ENCODE data around the gene TMEM121B. TPM values are rescaled to one million over a fixed set of nuclear protein-coding genes. Genes with fewer than 3 reads are reported as not detected.

Gene TMEM121B
- total and polyA plus RNA-seq, 4 donors, result 0.15 to 0.87 (median 0.59) TPM

GRCh38 chr22:17109976-17110375 is 11.2 kb downstream of the TMEM121B start:
- peaks cover 0 to 4% of the 10 kb centered on the region in 2 donors for H3K36me3 ChIP-seq (ENCODE audit: control insufficient read depth in 1 of 2, insufficient read depth in 2 of 2, low read length in 1 of 2)
- 88 to 92% methylated on average over 16 of the region's 16 CpGs for WGBS, 2 donors

GRCh38 chr22:17109113-17109865 is 11.9 kb downstream of the TMEM121B start:
- intact Hi-C loops (cut with DNase I), result no loop called here
- no peak for ATAC-seq (ENCODE audit: low FRiP score)
- Histone ChIP-seq H3K4me3 (ENCODE audit: low read length in 2 of 2) (no peak overlapping the region), H3K27ac (ENCODE audit: low read depth in 1 of 2, low read length in 2 of 2) (no peak overlapping the region), H3K4me1 (ENCODE audit: control insufficient read depth in 1 of 2, insufficient read depth in 2 of 2, low read length in 2 of 2) (no peaks in the 10 kb centered on the region), H3K36me3 (ENCODE audit: control insufficient read depth in 1 of 2, insufficient read depth in 2 of 2, low read length in 1 of 2) (peaks cover 0 to 5% of the 10 kb centered on the region in 2 donors), H3K9me3 (ENCODE audit: control insufficient read depth, low read length) (no peaks in the 10 kb centered on the region), H3K27me3 (ENCODE audit: control insufficient read depth in 1 of 2, insufficient read depth in 2 of 2, low read length in 1 of 2) (no peaks in the 10 kb centered on the region)
- DNase-seq, result peak in 1 of 2 donors; percentile 75
- WGBS, 2 donors, result 89 to 92% methylated on average over 36 to 42 of the region's 42 CpGs

More at GRCh38 chr22:17109976-17110375, 11.2 kb downstream of the TMEM121B start:
- H3K27ac ChIP-seq (ENCODE audit: low read depth in 1 of 2, low read length in 2 of 2), result no peak overlapping the region
- no peak overlapping the region for H3K4me3 ChIP-seq (ENCODE audit: low read length in 2 of 2)
- no peaks in the 10 kb centered on the region for H3K27me3 ChIP-seq (ENCODE audit: control insufficient read depth in 1 of 2, insufficient read depth in 2 of 2, low read length in 1 of 2)
- intact Hi-C loops (cut with DNase I), result no loop called here
- ATAC-seq (ENCODE audit: low FRiP score) (no peak), DNase-seq (peak in 1 of 2 donors; percentile 62)
- no peaks in the 10 kb centered on the region for H3K4me1 ChIP-seq (ENCODE audit: control insufficient read depth in 1 of 2, insufficient read depth in 2 of 2, low read length in 2 of 2)
- no peaks in the 10 kb centered on the region for H3K9me3 ChIP-seq (ENCODE audit: control insufficient read depth, low read length)

- ATAC-seq (ENCODE audit: low FRiP score) (no peak), DNase-seq (peak in 1 of 2 donors; percentile 78)
- 95 to 96% methylated on average over 66 of the region's 66 CpGs for WGBS, 2 donors
Observed at GRCh38 chr22:17108256-17109112, 12.7 kb downstream of the TMEM121B start.

GRCh38 chr22:17107547-17107810 is 13.7 kb downstream of the TMEM121B start:
- H3K4me1 ChIP-seq (ENCODE audit: control insufficient read depth in 1 of 2, insufficient read depth in 2 of 2, low read length in 2 of 2), result no peaks in the 10 kb centered on the region
- H3K4me3 ChIP-seq (ENCODE audit: low read length in 2 of 2), result no peak overlapping the region
- H3K27ac ChIP-seq (ENCODE audit: low read depth in 1 of 2, low read length in 2 of 2), result no peak overlapping the region
- H3K27me3 ChIP-seq (ENCODE audit: control insufficient read depth in 1 of 2, insufficient read depth in 2 of 2, low read length in 1 of 2), result no peaks in the 10 kb centered on the region
- ATAC-seq (ENCODE audit: low FRiP score), result no peak
- WGBS, 2 donors, result 90 to 93% methylated on average over 6 of the region's 6 CpGs
- peaks cover 0 to 6% of the 10 kb centered on the region in 2 donors for H3K36me3 ChIP-seq (ENCODE audit: control insufficient read depth in 1 of 2, insufficient read depth in 2 of 2, low read length in 1 of 2)
- DNase-seq, result peak in 1 of 2 donors; percentile 74
- no peaks in the 10 kb centered on the region for H3K9me3 ChIP-seq (ENCODE audit: control insufficient read depth, low read length)
- intact Hi-C loops (cut with DNase I), result no loop called here

More at GRCh38 chr22:17108256-17109112, 12.7 kb downstream of the TMEM121B start:
- Histone ChIP-seq H3K9me3 (ENCODE audit: control insufficient read depth, low read length) (no peaks in the 10 kb centered on the region), H3K4me1 (ENCODE audit: control insufficient read depth in 1 of 2, insufficient read depth in 2 of 2, low read length in 2 of 2) (no peaks in the 10 kb centered on the region), H3K36me3 (ENCODE audit: control insufficient read depth in 1 of 2, insufficient read depth in 2 of 2, low read length in 1 of 2) (peaks cover 0 to 5% of the 10 kb centered on the region in 2 donors), H3K27ac (ENCODE audit: low read depth in 1 of 2, low read length in 2 of 2) (no peak overlapping the region), H3K27me3 (ENCODE audit: control insufficient read depth in 1 of 2, insufficient read depth in 2 of 2, low read length in 1 of 2) (no peaks in the 10 kb centered on the region), H3K4me3 (ENCODE audit: low read length in 2 of 2) (no peak overlapping the region)
- intact Hi-C loops (cut with DNase I), result no loop called here

- peak in 1 of 2 donors; percentile 75 for DNase-seq
- Histone ChIP-seq H3K4me3 (ENCODE audit: low read length in 2 of 2) (no peak overlapping the region), H3K36me3 (ENCODE audit: control insufficient read depth in 1 of 2, insufficient read depth in 2 of 2, low read length in 1 of 2) (peaks cover 0 to 7% of the 10 kb centered on the region in 2 donors), H3K27ac (ENCODE audit: low read depth in 1 of 2, low read length in 2 of 2) (no peak overlapping the region), H3K27me3 (ENCODE audit: control insufficient read depth in 1 of 2, insufficient read depth in 2 of 2, low read length in 1 of 2) (no peaks in the 10 kb centered on the region), H3K4me1 (ENCODE audit: control insufficient read depth in 1 of 2, insufficient read depth in 2 of 2, low read length in 2 of 2) (no peaks in the 10 kb centered on the region), H3K9me3 (ENCODE audit: control insufficient read depth, low read length) (no peaks in the 10 kb centered on the region)
- ATAC-seq (ENCODE audit: low FRiP score), result no peak
- 80 to 82% methylated on average over 15 of the region's 15 CpGs for WGBS, 2 donors
- intact Hi-C loops (cut with DNase I), result no loop called here
Observed at GRCh38 chr22:17106785-17107546, 14.2 kb downstream of the TMEM121B start.

GRCh38 chr22:17106161-17106784 is 14.9 kb downstream of the TMEM121B start:
- ATAC-seq (ENCODE audit: low FRiP score), result no peak
- peak in 1 of 2 donors; percentile 73 for DNase-seq
- Histone ChIP-seq H3K9me3 (ENCODE audit: control insufficient read depth, low read length) (no peaks in the 10 kb centered on the region), H3K4me1 (ENCODE audit: control insufficient read depth in 1 of 2, insufficient read depth in 2 of 2, low read length in 2 of 2) (no peaks in the 10 kb centered on the region), H3K4me3 (ENCODE audit: low read length in 2 of 2) (no peak overlapping the region), H3K27ac (ENCODE audit: low read depth in 1 of 2, low read length in 2 of 2) (no peak overlapping the region), H3K27me3 (ENCODE audit: control insufficient read depth in 1 of 2, insufficient read depth in 2 of 2, low read length in 1 of 2) (no peaks in the 10 kb centered on the region), H3K36me3 (ENCODE audit: control insufficient read depth in 1 of 2, insufficient read depth in 2 of 2, low read length in 1 of 2) (peaks cover 0 to 11% of the 10 kb centered on the region in 2 donors)
- WGBS, 2 donors, result 85 to 86% methylated on average over 12 of the region's 12 CpGs
- intact Hi-C loops (cut with DNase I), result no loop called here

GRCh38 chr22:17105143-17106129 is 15.7 kb downstream of the TMEM121B start:
- ATAC-seq (ENCODE audit: low FRiP score) (no peak), DNase-seq (peak in 1 of 2 donors; percentile 70)
- Histone ChIP-seq H3K36me3 (ENCODE audit: control insufficient read depth in 1 of 2, insufficient read depth in 2 of 2, low read length in 1 of 2) (peaks cover 0 to 14% of the 10 kb centered on the region in 2 donors), H3K4me3 (ENCODE audit: low read length in 2 of 2) (no peak overlapping the region), H3K9me3 (ENCODE audit: control insufficient read depth, low read length) (no peaks in the 10 kb centered on the region), H3K27ac (ENCODE audit: low read depth in 1 of 2, low read length in 2 of 2) (no peak overlapping the region), H3K4me1 (ENCODE audit: control insufficient read depth in 1 of 2, insufficient read depth in 2 of 2, low read length in 2 of 2) (no peaks in the 10 kb centered on the region), H3K27me3 (ENCODE audit: control insufficient read depth in 1 of 2, insufficient read depth in 2 of 2, low read length in 1 of 2) (no peaks in the 10 kb centered on the region)
- intact Hi-C loops (cut with DNase I), result no loop called here
- WGBS, 2 donors, result 66 to 73% methylated on average over 22 of the region's 22 CpGs
